GM19455 (cell line): Measurements from ENCODE around the gene SLC8A3.

Experiments used
- ATAC-seq: cut with Tn5 transposase; IDR thresholded peaks from one replicate; pipeline ENCODE4 v1.9.1; 2021; ENCODE audit not compliant: unreplicated experiment

The SLC8A3 gene

DNA sequence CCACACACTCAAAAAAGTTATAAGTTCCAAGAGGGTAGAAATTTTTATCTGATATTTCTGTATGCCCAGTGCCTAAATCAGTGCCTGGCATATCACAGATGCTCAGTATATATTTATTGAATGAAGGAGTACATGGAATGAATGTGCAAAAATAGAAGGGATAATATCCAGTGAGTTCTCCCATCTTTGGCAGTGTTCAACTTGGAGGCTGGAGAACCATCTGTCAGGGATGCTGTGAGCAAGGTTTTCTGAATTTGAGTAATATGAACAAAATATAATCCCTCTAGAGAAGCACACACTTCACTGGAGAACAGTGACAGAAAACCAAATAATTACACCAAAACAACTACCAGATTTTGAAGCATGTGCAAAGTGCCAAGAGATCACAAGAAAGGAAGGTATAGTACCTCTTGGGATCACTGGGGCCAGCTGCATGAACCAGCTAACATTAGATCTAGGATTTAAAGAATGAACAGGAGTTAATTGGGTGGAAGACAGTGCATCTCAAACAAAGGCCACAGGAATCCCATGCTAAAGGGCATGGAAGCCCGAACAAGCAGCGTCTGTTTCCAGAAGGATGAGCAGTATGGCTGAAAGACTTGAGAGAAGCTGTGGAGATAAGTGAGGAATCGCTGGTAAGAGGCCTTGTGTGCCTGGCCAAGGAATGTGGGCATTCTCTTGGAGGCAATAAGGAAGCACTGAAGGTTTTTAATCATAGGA lies 11.5 kb downstream of the SLC8A3 start:
- ATAC-seq = no peak

- no peak for ATAC-seq
Observed at GRCh38 chr14:70173569-70173968, 15.2 kb downstream of the SLC8A3 start.

DNA sequence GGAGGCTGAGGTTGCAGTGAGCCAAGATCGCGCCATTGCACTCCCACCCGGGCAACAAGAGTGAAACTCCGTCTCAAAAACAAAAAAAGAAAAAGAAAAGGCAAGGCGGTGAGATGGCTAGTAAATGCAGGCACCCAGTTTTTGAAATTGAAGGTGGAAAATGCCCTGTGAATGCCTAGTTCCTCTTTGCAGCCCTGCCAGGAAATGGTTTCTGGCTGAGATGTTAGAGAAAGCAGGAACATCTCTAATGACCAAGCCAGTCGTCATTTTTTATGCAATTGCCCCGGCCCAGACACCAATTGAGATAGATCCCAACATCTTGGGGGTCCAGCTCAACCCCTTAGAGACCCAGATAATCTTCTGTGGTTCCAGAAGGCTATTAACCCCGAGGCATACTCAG lies 17.0 kb downstream of the SLC8A3 start:
- ATAC-seq = no peak

DNA sequence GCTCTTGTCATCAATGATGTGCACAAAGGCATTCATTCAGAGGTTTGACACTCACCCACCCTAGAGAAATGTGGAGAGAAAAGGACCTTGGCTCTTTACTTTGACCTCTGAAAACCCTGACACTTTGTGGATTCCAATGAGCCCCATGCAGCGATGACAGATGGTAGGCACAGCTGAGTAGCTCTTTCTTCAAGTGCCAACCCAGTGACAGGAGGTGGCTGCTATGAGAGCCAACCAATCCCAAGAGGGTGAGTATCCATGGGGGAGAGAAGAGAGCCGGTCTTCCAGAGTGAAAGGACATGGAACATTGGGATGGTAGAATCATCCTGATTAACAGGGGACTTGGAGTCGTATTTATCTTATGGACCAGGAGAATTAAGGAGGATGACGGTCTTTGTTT lies 17.8 kb downstream of the SLC8A3 start:
- no peak for ATAC-seq

- ATAC-seq = no peak
Observed at GRCh38 chr14:70168406-70168805, 20.3 kb downstream of the SLC8A3 start.

GRCh38 chr14:70166530-70167203 lies 22.1 kb downstream of the SLC8A3 start:
- ATAC-seq = no peak

DNA sequence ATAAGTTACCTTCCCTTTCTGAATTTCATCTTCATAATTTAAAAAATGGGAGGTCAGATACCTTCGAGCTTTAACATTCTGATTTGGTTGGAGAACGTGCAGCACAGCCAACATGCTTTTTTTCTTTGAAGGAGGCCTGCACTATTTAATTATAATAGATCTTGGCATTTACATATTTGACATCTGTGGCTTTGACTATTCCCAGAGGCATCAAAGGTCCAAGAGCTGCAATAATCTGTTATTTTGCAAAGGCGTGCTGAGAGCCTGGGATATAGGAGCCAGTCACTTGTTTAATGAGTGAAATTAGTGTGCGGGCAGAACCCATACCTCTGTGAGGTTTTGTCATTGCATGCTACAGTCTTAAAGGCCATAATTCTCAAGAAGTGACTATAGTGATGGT lies 26.4 kb downstream of the SLC8A3 start:
- no peak for ATAC-seq

GRCh38 chr14:70156592-70156991 lies 32.2 kb downstream of the SLC8A3 start:
- ATAC-seq = no peak

DNA sequence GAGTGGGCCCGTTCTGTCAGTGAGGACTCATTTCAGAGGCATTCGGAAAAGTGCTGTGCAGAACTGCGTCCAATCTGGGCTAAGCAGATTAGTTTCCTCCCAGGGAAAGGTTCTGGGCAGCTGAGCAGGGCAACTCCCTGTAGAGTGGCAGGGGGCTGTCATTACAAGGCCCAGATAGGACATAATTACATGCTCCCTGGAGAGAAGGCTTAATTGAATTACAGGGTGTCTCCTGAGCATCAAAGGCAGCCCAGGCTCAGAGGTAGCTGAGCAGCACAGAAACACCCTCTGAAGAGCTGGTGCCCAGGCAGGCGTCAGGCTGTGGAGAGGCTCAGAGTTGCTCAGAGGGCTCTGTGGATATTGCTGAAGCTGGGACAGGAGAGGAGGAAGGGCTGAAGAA lies 36.0 kb downstream of the SLC8A3 start:
- no peak for ATAC-seq

DNA sequence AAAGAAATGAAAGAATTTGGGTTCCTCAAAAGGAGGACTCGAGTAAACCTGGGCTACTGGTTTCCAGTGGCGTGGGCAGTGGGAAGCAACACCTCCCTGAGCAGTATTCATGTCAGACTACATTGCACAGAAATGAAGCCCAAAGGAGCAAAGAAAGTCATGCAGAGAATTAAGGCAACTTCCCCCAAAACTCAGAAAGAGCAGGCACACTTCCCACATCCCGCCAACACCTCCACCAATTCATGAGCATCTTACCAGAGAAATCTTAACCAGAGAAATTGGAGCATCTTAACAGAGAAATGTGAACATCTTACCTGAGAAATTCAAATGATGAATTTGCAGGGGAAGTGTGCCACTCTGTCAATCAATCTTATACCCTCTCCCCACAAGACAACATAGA lies 36.7 kb downstream of the SLC8A3 start:
- ATAC-seq = no peak

DNA sequence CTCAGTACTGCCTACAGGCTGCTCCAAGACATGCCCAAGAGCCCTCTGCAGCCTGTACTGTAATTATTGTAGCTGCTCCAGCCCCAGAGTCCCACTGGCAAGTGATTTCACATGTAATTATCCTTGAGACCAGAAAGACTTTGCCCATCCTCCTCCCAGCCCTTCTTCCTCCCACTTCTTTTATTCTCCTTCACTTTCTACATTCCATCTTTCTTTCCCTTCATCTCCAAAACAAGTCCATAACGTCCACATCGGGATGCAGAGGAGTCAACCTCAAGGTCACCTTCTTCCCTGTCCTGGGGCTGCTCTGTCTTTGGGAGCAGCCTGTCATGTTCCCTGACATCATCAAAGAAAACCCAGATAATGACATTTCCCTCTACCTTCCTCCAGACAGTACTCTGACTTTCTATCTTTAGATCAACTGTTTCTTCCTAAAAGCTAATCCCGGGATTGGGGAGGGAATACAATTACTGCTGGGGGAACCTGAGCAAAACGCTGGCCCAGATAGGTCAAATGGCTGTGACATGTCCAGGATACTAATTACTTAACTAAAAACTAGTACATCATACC lies 39.1 kb downstream of the SLC8A3 start:
- no peak for ATAC-seq

DNA sequence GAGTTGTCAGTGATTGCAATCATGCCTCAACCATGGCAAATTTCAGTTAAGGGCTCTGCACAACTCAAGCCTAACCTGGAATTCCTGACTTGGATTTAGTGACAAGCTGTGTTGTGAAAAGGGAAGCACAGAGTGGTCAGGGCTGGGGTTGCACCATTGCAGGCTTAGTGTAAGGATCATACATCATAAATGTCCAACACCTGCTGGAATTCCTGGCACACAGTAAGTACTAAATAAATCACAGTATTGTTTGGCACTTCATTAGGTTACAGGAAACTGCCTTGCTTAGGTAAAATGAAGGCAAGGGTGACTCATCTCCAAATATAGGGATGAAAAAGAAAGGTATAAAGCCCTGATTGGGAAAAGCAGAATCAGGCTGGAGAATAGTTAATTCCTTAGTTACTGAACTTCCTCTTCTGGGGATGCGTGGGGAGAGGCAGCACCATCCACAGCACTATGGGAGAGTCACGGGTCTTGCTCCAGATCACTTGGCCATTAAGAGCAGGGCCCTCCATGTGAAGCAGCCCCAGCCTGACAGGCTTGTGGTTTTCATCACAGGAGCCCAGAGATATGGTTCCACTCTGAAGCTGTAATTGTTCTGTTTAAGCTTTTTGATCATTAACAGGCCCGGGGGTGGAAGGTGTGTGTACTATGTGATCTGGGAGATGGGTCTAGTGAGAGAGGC lies 39.7 kb downstream of the SLC8A3 start:
- no peak for ATAC-seq

DNA sequence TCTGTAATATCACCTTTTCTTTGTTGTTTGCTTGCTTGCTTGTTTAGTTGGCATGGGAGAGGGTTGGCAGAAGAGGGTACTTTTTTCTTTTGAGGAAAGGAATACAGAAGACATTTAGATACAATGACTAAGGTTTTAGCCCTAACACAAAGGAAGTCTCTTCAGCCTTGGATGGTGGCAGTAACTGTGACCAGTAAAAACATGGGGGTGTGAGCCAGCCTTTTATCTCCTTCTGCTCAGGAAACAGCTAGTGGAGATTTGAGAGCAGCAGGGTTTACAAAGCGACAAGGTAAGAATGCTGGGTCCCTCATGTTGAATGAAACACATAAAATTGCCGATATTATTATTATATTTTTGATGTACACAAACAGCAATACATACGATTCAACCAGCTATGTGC lies 40.4 kb downstream of the SLC8A3 start:
- no peak for ATAC-seq

- ATAC-seq = no peak
Observed at GRCh38 chr14:70144046-70144445, 44.7 kb downstream of the SLC8A3 start.

DNA sequence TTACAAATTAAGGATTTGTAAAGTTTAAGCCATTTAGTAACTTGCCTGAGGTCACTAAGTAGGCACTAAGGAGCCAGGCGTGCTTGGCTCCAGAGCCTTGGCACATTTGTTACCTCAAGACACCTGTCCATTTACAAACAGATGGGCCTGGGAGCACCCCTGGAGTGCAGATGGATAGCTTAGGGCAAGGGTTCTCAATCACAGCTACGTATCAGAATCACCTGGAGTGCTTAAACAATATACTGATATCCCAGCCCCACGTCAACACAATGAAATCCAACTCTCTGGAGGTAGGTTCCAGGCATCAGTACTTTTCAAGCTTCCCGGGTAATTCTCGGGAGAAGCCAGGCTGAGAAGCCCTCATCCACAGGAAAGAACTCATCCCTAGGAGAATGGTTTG lies 45.4 kb downstream of the SLC8A3 start:
- no peak for ATAC-seq

DNA sequence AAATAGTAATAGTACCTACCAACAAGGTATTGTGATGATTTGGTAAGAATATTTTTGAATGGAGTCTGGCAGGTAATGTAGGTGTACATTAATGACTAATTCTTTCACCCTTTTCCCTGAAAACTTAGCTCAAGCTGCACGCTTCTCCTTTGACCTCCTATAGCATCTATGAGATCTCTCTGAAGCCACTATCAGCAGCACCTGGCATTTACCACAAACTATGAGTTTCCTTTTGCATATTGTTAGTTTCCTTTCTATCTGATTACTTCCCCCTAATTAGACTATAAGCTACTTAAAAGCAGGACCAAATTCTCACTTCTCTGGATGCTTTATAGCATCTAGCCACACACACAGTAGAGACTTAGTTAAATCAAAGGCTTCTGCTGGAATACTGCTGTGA lies 48.1 kb downstream of the SLC8A3 start:
- ATAC-seq = no peak

DNA sequence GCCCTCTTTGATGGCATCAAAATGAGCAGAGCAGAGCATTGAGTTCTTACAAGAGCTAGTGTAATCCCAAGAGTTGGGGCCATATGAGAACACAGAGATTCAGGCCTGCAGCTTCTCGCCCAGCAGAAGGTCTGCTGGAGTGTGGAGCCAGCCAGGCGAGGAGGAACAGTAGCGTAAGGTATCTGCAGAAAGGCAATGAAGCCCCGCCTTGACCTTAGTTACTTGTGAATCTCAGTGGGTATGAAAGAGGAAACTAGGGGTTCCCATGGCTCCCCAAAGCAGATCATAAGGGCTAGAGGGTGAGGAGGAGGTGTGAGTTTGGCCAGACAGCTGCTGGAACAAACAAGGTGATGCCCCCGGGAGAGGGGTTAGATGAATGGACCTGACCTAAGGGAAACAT lies 49.4 kb downstream of the SLC8A3 start:
- no peak for ATAC-seq

DNA sequence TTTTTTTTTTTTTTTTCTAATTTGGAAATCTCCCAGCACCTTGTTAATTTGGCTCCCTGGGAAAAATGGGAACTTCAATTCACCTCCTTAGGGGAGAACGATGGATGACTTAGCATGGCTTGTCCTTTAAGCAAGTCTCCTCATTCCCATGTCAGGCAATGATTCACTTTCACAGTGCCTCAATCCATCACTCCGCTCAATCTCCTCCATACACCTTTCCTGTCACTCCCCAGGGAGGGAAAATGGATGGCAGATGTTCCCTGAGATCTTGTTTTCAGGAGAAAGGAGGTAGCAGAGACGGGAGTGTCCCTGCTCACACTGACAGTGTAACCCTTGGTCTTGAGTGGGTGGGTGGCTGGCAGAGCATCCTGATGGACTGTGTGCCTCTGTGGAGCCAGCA lies 51.0 kb downstream of the SLC8A3 start:
- no peak for ATAC-seq

GRCh38 chr14:70133461-70133860 lies 55.3 kb downstream of the SLC8A3 start:
- no peak for ATAC-seq

- ATAC-seq = no peak
Observed at GRCh38 chr14:70130482-70130881, 58.3 kb downstream of the SLC8A3 start.

- ATAC-seq = no peak
Observed at GRCh38 chr14:70127186-70127585, 61.6 kb downstream of the SLC8A3 start.

GRCh38 chr14:70123796-70124195 lies 65.0 kb downstream of the SLC8A3 start:
- no peak for ATAC-seq
